Lung (tissue), 12 donors: Measurements from ENCODE around the gene DSG4. TPM values are rescaled to one million over a fixed set of nuclear protein-coding genes. Genes with fewer than 3 reads are reported as not detected.

Experiments
- ATAC-seq: fragments of 200-7000 bp; cut with Tn5 transposase; one replicate; pipeline ENCODE4 v1.9.1; 2020; ENCODE audit warnings: moderate number of reproducible peaks; ENCODE audit not compliant: insufficient read depth, low FRiP score
- DNase-seq, 3 donors: peaks; one replicate each; pipeline ENCODE4 v3.0.0-alpha.2; 2013 to 2017
- H3K27ac ChIP-seq, 2 donors: one replicate each; pipeline ENCODE4 v1.5.1; 2013; ENCODE audit warnings: mild to moderate bottlenecking in 2 of 2, moderate library complexity in 2 of 2, control low read depth in 1 of 2, inconsistent platforms in 1 of 2, low read depth in 1 of 2, low read length in 1 of 2
- H3K27me3 ChIP-seq, 3 donors: one replicate each; pipeline ENCODE4 v1.5.1; 2013; ENCODE audit warnings: low read length in 2 of 3; ENCODE audit not compliant: control insufficient read depth in 3 of 3, insufficient read depth in 3 of 3
- H3K36me3 ChIP-seq, 4 donors: one replicate each; pipeline ENCODE4 v1.5.1; 2013; ENCODE audit warnings: low read length in 4 of 4, mild to moderate bottlenecking in 1 of 4, moderate library complexity in 1 of 4; ENCODE audit not compliant: control insufficient read depth in 4 of 4, insufficient read depth in 4 of 4
- H3K4me1 ChIP-seq, 5 donors: one replicate each; pipeline ENCODE4 v1.5.1; 2013; ENCODE audit warnings: low read length in 5 of 5, mild to moderate bottlenecking in 2 of 5, moderate library complexity in 1 of 5; ENCODE audit not compliant: control insufficient read depth in 5 of 5, insufficient read depth in 5 of 5
- H3K4me3 ChIP-seq: one replicate; pipeline ENCODE4 v1.5.1; 2013; ENCODE audit warnings: mild to moderate bottlenecking, control low read depth, moderate library complexity
- H3K9ac ChIP-seq, 2 donors: one replicate each; pipeline ENCODE4 v1.5.1; 2013; ENCODE audit warnings: low read length in 2 of 2, control low read depth in 1 of 2; ENCODE audit not compliant: insufficient read depth in 1 of 2
- H3K9me3 ChIP-seq, 4 donors: one replicate each; pipeline ENCODE4 v1.5.1; 2013; ENCODE audit warnings: low read length in 3 of 4, mild to moderate bottlenecking in 1 of 4, moderate library complexity in 1 of 4; ENCODE audit not compliant: control insufficient read depth in 4 of 4, insufficient read depth in 3 of 4
- WGBS, 2 donors: extraction: QIAGEN DNeasy Blood & Tissue Kit; methylation state at CpG; one replicate each; pipeline ENCODE4 v1.1.7; 2013; 5-methylcytosine and 5-hydroxymethylcytosine counted together
- polyA plus RNA-seq, 2 donors: library from polyadenylated mRNA; stranded (reverse); fragments of 200-250 nt; gene quantifications; one replicate each; pipeline ENCODE4 v1.2.1, GENCODE V29; 2013
- total RNA-seq, 2 donors: library from RNA; depleted of rRNA in 1 of 2; stranded (reverse); fragments of >200 nt in 1 of 2; gene quantifications; one replicate each; pipeline ENCODE4 v1.2.1, GENCODE V29; 2014 to 2021
- TF ChIP-seq, protein P1 (sequence below): IDR thresholded peaks from 2 replicates; pipeline ENCODE4 v1.5.1; 2012; ENCODE audit warnings: mild to moderate bottlenecking; ENCODE audit errors: control extremely low read depth, extremely low read depth
- donor health status: control.
- donor health status: control.
- donor health status: Bipolar disorder and iron deficiency.
- donor health status: healthy.
- donor health status: DM: yes; HTN: yes; CAD: no.

DSG4 gene
- total and polyA plus RNA-seq, 4 donors, result not detected

- H3K4me1 ChIP-seq, result no peaks in the 10 kb centered on the region
- no peak overlapping the region for H3K9ac ChIP-seq
- TF ChIP-seq, protein P1, sequence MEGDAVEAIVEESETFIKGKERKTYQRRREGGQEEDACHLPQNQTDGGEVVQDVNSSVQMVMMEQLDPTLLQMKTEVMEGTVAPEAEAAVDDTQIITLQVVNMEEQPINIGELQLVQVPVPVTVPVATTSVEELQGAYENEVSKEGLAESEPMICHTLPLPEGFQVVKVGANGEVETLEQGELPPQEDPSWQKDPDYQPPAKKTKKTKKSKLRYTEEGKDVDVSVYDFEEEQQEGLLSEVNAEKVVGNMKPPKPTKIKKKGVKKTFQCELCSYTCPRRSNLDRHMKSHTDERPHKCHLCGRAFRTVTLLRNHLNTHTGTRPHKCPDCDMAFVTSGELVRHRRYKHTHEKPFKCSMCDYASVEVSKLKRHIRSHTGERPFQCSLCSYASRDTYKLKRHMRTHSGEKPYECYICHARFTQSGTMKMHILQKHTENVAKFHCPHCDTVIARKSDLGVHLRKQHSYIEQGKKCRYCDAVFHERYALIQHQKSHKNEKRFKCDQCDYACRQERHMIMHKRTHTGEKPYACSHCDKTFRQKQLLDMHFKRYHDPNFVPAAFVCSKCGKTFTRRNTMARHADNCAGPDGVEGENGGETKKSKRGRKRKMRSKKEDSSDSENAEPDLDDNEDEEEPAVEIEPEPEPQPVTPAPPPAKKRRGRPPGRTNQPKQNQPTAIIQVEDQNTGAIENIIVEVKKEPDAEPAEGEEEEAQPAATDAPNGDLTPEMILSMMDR, result no peak
- H3K9me3 ChIP-seq, result peaks cover 0 to 2% (median 0%) of the 10 kb centered on the region in 4 donors
- ATAC-seq (no peak), DNase-seq (peak in 1 of 3 donors; percentile 11)
- no peak overlapping the region for H3K4me3 ChIP-seq
- no peak overlapping the region for H3K27ac ChIP-seq
- H3K27me3 ChIP-seq, result no peaks in the 10 kb centered on the region
- 64 to 65% methylated on average over 37 of the region's 37 CpGs for WGBS, 2 donors
- no peaks in the 10 kb centered on the region for H3K36me3 ChIP-seq
Measured at GRCh38 chr18:31410716-31411483, 34.3 kb downstream of the DSG4 start.

DNA sequence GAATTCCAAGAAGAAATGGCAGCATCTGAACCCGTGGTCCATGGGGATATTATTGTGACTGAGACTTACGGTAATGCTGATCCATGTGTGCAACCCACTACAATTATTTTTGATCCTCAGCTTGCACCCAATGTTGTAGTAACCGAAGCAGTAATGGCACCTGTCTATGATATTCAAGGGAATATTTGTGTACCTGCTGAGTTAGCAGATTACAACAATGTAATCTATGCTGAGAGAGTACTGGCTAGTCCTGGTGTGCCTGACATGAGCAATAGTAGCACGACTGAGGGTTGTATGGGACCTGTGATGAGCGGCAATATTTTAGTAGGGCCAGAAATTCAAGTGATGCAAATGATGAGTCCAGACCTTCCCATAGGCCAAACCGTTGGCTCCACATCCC, 36.6 kb downstream of the DSG4 start:
- Histone ChIP-seq H3K27ac (no peak overlapping the region), H3K36me3 (no peaks in the 10 kb centered on the region), H3K4me1 (no peaks in the 10 kb centered on the region), H3K4me3 (no peak overlapping the region), H3K9ac (no peak overlapping the region), H3K27me3 (no peaks in the 10 kb centered on the region), H3K9me3 (no peaks in the 10 kb centered on the region)
- 93 to 96% methylated on average over 6 of the region's 6 CpGs for WGBS, 2 donors
- no peak for DNase-seq
- TF ChIP-seq, protein P1, result no peak
- no peak for ATAC-seq

DNA sequence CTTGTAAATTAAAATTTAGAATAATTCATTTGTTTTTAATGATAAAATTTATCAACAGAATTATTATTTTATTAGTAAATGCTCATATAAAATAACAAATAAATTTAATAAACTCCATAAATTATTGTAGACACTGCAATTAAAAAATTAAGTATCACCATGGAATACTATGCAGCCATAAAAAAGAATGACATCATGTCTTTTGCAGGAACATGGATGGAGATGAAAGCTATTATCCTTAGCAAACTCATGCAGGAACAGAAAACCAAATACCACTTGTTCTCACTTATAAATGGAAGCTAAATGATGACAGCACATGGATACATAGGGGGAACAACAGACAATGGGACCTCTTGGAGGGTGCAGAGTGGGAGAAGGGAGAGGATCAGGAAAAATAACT, 41.3 kb downstream of the DSG4 start:
- no peak overlapping the region for H3K4me3 ChIP-seq
- TF ChIP-seq, protein P1, result no peak
- H3K27ac ChIP-seq, result no peak overlapping the region

DNA sequence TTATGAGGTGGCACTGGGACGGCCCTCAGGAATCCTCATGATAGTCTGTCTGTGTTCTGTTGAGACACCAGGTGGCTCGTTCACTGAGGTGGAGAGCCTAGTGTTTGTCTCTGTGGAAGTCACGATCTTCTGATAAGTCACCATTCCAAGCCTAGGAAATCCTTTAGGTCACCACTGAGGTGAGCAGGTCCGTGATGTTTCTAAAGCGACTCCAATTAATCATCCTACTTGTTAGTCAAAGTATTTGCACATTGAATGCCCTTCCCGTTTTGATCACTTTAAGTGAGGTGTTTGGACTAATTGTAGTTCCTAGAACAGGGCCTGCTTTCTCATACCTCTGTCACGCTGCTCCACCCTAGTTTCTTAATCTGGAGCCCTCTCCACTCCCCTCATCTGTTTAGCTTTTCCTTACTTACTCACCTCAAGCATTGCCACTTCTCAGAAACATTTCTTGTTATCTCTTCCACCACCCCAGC, 42.9 kb downstream of the DSG4 start:
- ATAC-seq, result peak; percentile 87
- 71 to 86% methylated on average over 7 of the region's 7 CpGs for WGBS, 2 donors
- TF ChIP-seq, protein P1, result no peak
- H3K9me3 ChIP-seq, result peaks cover 0 to 2% (median 0%) of the 10 kb centered on the region in 4 donors
- no peaks in the 10 kb centered on the region for H3K36me3 ChIP-seq
- no peak overlapping the region for H3K4me3 ChIP-seq
- DNase-seq, result no peak
- H3K9ac ChIP-seq, result no peak overlapping the region
- H3K27me3 ChIP-seq, result no peaks in the 10 kb centered on the region
- no peak overlapping the region for H3K27ac ChIP-seq
- H3K4me1 ChIP-seq, result no peaks in the 10 kb centered on the region

More for the DNA sequence above, 41.3 kb downstream of the DSG4 start:
- H3K4me1 ChIP-seq, result no peaks in the 10 kb centered on the region
- DNase-seq (no peak), ATAC-seq (no peak)
- H3K9ac ChIP-seq, result no peak overlapping the region
- H3K9me3 ChIP-seq, result peaks cover 0 to 2% (median 0%) of the 10 kb centered on the region in 4 donors
- H3K36me3 ChIP-seq, result no peaks in the 10 kb centered on the region
- H3K27me3 ChIP-seq, result no peaks in the 10 kb centered on the region
